ENCODE data around the gene DERL3.
A peak's percentile ranks its signal among the peaks of the same experiment; 100 is the strongest.

Gene DERL3

DNA sequence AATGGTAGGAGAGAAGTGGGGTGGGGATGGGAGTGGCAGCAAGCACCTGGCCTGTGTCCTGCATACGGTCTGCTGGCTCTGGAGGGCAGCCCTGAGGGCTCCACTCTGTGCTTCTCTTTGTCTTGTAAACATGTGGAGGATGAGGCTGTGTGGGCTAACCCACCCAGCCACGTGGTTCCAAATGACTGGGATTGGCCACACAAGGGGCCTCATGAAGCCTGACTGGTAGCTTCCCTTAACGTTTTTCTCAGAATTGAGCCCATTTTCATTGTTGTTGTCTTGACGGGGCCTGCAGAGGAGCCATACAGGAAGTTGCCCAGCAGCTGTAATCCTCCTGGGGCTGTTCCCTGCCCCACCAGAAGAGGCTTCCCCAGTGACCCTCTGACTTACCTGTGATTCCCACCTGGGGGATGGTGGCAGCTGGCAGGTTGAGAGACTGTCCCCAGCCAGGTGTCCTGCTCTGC lies 18.0 kb downstream of the DERL3 start:
- DNase-seq (ENCODE audit: low read depth): peak; percentile 47
- TF ChIP-seq MYC (IDR thresholded peaks at IDR 0.05; ENCODE audit: low read depth, low read length): no peak
- TF ChIP-seq, protein P1, sequence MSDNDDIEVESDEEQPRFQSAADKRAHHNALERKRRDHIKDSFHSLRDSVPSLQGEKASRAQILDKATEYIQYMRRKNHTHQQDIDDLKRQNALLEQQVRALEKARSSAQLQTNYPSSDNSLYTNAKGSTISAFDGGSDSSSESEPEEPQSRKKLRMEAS (IDR thresholded peaks at IDR 0.05; ENCODE audit: low read depth, low read length): peak; percentile 23; the same call in 1 of the 2 replicates
- no peak overlapping the region for H3K4me3 ChIP-seq (ENCODE audit: low read depth, low read length)

DNA sequence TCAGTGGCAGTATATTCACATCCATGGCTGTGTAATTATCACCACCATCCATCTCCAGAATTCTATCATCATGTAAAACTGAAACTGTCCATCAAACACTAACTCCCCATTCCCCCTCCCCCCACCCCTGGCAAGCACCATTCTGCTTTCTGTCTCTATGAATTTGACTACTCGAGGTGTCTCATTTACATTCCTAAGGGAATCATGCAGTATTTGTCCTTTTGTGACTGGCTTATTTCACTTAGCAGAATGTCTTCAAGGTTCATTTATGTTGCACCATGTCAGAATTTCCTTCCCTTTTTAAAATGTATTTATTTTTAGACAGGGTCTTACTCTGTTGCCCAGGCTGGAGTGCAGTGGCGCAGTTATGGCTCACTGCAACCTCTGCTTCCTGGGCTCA lies 20.3 kb downstream of the DERL3 start:
- no peak for TF ChIP-seq POLR2A (IDR thresholded peaks at IDR 0.05; ENCODE audit: extremely low read depth, insufficient read length)
- TF ChIP-seq, protein P2, sequence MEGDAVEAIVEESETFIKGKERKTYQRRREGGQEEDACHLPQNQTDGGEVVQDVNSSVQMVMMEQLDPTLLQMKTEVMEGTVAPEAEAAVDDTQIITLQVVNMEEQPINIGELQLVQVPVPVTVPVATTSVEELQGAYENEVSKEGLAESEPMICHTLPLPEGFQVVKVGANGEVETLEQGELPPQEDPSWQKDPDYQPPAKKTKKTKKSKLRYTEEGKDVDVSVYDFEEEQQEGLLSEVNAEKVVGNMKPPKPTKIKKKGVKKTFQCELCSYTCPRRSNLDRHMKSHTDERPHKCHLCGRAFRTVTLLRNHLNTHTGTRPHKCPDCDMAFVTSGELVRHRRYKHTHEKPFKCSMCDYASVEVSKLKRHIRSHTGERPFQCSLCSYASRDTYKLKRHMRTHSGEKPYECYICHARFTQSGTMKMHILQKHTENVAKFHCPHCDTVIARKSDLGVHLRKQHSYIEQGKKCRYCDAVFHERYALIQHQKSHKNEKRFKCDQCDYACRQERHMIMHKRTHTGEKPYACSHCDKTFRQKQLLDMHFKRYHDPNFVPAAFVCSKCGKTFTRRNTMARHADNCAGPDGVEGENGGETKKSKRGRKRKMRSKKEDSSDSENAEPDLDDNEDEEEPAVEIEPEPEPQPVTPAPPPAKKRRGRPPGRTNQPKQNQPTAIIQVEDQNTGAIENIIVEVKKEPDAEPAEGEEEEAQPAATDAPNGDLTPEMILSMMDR (IDR thresholded peaks at IDR 0.05; ENCODE audit: low read depth, low read length): no peak
- TF ChIP-seq, protein P1 (IDR thresholded peaks at IDR 0.05; ENCODE audit: low read depth, low read length): no peak
- no peak for TF ChIP-seq MYC (IDR thresholded peaks at IDR 0.05; ENCODE audit: low read depth, low read length)
- no peak for DNase-seq (ENCODE audit: low read depth)
- no peak overlapping the region for H3K4me3 ChIP-seq (ENCODE audit: low read depth, low read length)

DNA sequence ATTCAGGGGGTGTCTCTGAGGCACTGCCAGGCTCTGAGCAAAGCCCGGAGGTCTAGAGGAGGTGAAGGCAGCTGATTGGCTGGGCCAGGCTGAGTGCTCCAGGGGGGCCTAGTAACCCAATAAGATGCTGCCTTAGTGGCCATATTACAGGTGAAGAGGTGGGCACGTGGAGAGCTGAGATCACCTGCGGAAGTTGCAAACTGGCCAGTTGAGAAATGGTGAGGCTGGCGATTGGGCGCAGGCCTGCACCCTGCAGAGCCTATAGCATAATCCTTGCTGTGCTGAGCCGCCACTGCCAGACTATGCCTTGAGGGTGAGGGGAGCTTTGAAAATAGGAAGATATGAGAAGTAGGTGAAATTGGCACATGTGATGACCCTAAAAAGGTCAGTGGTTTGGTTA lies 21.7 kb downstream of the DERL3 start:
- TF ChIP-seq, protein P2 (IDR thresholded peaks at IDR 0.05; ENCODE audit: low read depth, low read length): no peak
- TF ChIP-seq, protein P1 (IDR thresholded peaks at IDR 0.05; ENCODE audit: low read depth, low read length): no peak
- TF ChIP-seq MYC (IDR thresholded peaks at IDR 0.05; ENCODE audit: low read depth, low read length): no peak
- TF ChIP-seq POLR2A (IDR thresholded peaks at IDR 0.05; ENCODE audit: extremely low read depth, insufficient read length): no peak
- DNase-seq (ENCODE audit: low read depth): no peak

DNA sequence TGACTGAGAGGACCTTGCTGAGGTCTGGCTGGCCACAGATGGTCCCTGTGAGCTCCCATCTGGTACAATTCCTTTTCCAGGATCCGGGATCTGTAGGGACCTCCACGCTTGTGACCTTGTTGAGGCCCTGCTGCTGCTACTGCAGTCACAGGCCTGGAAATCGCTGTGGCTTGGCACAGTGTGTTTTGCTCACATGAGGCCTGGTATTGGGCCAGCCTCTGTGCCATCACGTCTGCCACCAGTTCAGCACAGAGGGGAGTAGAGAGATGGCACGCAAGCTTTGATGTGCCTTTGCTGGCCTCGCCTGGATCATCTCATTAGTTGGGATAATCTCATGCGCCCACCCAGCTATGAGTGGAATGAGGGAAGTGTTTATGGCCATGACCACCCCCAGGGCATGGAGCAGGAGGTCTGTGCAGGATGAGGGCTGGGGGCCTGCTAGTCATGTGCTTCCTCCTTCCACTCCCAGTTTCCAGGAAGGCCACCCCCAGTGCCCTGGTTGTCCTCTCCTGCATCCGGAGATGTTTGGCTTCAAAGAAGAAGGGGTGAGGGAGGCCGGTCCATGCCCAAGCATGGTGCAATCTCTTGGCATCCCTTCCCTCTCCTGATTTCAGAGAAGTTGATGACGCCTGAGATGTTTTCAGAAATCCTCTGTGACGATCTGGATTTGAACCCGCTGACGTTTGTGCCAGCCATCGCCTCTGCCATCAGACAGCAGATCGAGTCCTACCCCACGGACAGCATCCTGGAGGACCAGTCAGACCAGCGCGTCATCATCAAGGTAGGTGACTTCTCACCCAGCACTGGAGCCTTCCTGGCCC lies 22.4 kb downstream of the DERL3 start:
- TF ChIP-seq, protein P2 (IDR thresholded peaks at IDR 0.05; ENCODE audit: low read depth, low read length): no peak
- TF ChIP-seq MYC (IDR thresholded peaks at IDR 0.05; ENCODE audit: low read depth, low read length): no peak
- TF ChIP-seq POLR2A (IDR thresholded peaks at IDR 0.05; ENCODE audit: extremely low read depth, insufficient read length): no peak
- TF ChIP-seq, protein P1 (IDR thresholded peaks at IDR 0.05; ENCODE audit: low read depth, low read length): no peak
- DNase-seq (ENCODE audit: low read depth): no peak
- no peak overlapping the region for H3K4me3 ChIP-seq (ENCODE audit: low read depth, low read length)

More for the DNA sequence above, 21.7 kb downstream of the DERL3 start:
- no peak overlapping the region for H3K4me3 ChIP-seq (ENCODE audit: low read depth, low read length)

DNA sequence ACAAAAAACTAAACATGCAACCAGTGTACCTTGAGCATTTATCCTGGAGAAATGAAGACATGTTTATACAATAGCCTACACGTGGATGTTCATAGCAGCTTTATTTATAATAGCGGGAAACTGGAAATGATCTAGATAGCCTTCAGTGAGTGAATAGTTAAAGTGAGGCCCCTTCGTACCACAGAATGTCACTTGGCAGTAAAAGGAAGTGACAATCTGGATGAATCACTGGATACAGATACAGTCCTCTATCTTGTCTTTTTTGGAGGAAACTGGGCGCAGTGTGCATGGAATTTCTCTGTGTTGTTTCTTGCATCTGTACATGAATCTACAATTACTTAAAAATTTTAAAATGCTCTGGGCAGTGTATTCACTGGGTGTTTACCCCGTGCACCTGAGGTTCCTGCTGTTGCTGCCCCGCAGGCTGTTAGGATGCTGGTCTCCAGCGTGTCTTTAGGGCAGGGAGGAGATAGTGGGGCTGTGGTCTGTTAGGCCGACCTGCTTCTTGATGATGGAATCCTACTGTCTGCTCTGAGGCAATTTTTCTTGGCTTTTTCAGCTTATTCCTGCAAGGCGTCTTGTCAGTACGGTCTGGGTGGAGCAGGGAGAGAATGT lies 23.2 kb downstream of the DERL3 start:
- no peak overlapping the region for H3K4me3 ChIP-seq (ENCODE audit: low read depth, low read length)
- no peak for DNase-seq (ENCODE audit: low read depth)
- TF ChIP-seq, protein P1 (IDR thresholded peaks at IDR 0.05; ENCODE audit: low read depth, low read length): no peak
- TF ChIP-seq, protein P2 (IDR thresholded peaks at IDR 0.05; ENCODE audit: low read depth, low read length): no peak

DNA sequence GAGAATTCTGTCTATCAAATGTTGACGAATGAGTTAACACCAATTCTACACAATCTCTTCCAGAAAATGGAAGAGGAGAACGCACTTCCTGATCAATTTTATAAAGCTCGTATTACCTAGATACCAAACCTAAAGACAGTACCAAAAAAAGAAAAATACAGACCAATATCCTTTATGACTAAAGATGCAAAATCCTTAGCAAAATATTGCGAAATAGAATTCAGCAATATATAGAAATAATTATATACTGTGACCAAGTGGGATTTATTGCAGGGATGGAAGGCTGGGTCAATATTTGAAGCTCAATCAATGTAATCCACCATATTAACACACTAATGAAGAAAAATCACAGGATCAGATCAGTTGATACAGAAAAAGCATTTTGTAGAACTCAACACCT lies 26.4 kb downstream of the DERL3 start:
- no peak overlapping the region for H3K4me3 ChIP-seq (ENCODE audit: low read depth, low read length)
- no peak for TF ChIP-seq POLR2A (IDR thresholded peaks at IDR 0.05; ENCODE audit: extremely low read depth, insufficient read length)
- TF ChIP-seq, protein P1 (IDR thresholded peaks at IDR 0.05; ENCODE audit: low read depth, low read length): no peak
- no peak for TF ChIP-seq MYC (IDR thresholded peaks at IDR 0.05; ENCODE audit: low read depth, low read length)
- TF ChIP-seq, protein P2 (IDR thresholded peaks at IDR 0.05; ENCODE audit: low read depth, low read length): no peak
- DNase-seq (ENCODE audit: low read depth): no peak

All from NB4 (cell line).